RWPE1 (cell line): ENCODE data around the gene RGCC.

Experiments
- CTCF ChIA-PET: fragments of 350-600 bp; sonication (Branson Sonifier 250); formaldehyde crosslinking; extraction: SDS; loops from one replicate; lab custom pipeline; 2021; lab: Yijun Ruan, JAX
- POLR2A ChIA-PET: fragments of 400-600 bp; formaldehyde crosslinking; extraction: SDS; loops from one replicate; lab custom pipeline; 2020; ENCODE audit warnings: antibody characterized with exemption; ENCODE audit not compliant: low non-redundant PET; lab: Yijun Ruan, JAX
- DNase-seq: peaks from one replicate; pipeline ENCODE4 v3.0.0; 2012; ENCODE audit warnings: low spot score
- H3K27ac ChIP-seq: fragments of 450-650 bp; 2 replicates; pipeline ENCODE4 v1.5.1; 2017
- CTCF ChIP-seq: fragments of 450-650 bp; conservative IDR thresholded peaks from 2 replicates; pipeline ENCODE4 v1.5.1; 2017; ENCODE audit warnings: low read depth, mild to moderate bottlenecking

Gene RGCC

GRCh38 chr13:41453620-41454019, 3.7 kb upstream of the RGCC start:
- CTCF ChIA-PET, result interaction anchor here (0.6 kb wide), 1 partner anchor 28 kb away, joined by 3 read pairs; no protein-coding TSS in a partner anchor
- DNase-seq, result no peak
- TF ChIP-seq CTCF, result no peak
- H3K27ac ChIP-seq, result no peak overlapping the region
- POLR2A ChIA-PET, result no interaction called here

- POLR2A ChIA-PET, result no interaction called here
- CTCF ChIA-PET, result no interaction called here
- no peak for DNase-seq
- no peak overlapping the region for H3K27ac ChIP-seq
- TF ChIP-seq CTCF, result no peak
Observed at GRCh38 chr13:41454170-41454569, 3.2 kb upstream of the RGCC start.

- TF ChIP-seq CTCF, result no peak
- H3K27ac ChIP-seq, result no peak overlapping the region
- POLR2A ChIA-PET, result no interaction called here
- DNase-seq, result no peak
- CTCF ChIA-PET, result no interaction called here
Observed at GRCh38 chr13:41455725-41456419, 1.5 kb upstream of the RGCC start.

- ChIA-PET CTCF (interaction anchor here (0.6 to 1.8 kb wide), 3 partner anchors 16 to 195 kb away, joined by 3 to 9 read pairs (median 3); no protein-coding TSS in a partner anchor), POLR2A (no interaction called here)
- no peak for DNase-seq
- no peak for TF ChIP-seq CTCF
- H3K27ac ChIP-seq, result no peak overlapping the region
Observed at GRCh38 chr13:41457589-41458186, 338 bp downstream of the RGCC start.

GRCh38 chr13:41458187-41458760, 924 bp downstream of the RGCC start:
- no peak for TF ChIP-seq CTCF
- CTCF ChIA-PET, result interaction anchor here (0.6 to 2.1 kb wide), 6 partner anchors 13 to 402 kb away, joined by 3 to 9 read pairs (median 4); no protein-coding TSS in a partner anchor
- DNase-seq, result no peak
- POLR2A ChIA-PET, result no interaction called here
- H3K27ac ChIP-seq, result no peak overlapping the region

GRCh38 chr13:41458761-41459431, 1.5 kb downstream of the RGCC start:
- TF ChIP-seq CTCF, result peak; percentile 59
- POLR2A ChIA-PET, result no interaction called here
- no peak overlapping the region for H3K27ac ChIP-seq
- CTCF ChIA-PET, result interaction anchor here (0.5 to 2.1 kb wide), 10 partner anchors 10 to 419 kb away, joined by 3 to 9 read pairs (median 4); no protein-coding TSS in a partner anchor
- peak; percentile 45 for DNase-seq
